Stimulated activated CD8-positive, alpha-beta memory T cell treated with anti-CD3 and anti-CD28 coated beads, Interleukin-2, amount 100 ng/mL, for 48 hours (primary cell): ENCODE data around the gene YIF1A.
"Not testable (repeated sequence)": the region's sequence is repeated elsewhere in the genome, so short reads cannot be mapped to it uniquely, and the experiment has no call there.

Experiments used
- DNase-seq, 2 donors: peaks; one replicate each; pipeline ENCODE4 v3.0.0-alpha.2; 2020; ENCODE audit warnings: low read depth in 2 of 2

YIF1A gene

DNA sequence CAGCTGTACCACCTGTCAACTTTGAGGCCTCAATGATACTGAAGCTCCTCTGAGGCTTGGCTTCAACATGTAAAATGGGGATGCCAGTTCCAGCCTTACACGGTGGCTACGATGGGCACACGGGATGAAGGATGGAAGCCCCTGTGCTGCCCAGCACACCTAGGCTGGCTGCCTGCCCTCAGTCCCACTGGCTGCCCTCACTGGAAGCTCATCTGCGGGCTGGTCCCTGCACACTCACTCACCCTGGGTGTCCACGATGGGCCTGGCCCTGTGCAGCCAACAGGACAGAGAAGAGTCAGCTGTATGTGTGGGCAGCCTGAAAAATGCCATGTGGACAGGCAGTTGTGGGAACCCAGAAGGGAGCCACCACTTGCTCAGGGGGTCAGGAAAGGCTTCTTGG is 2.2 kb downstream of the YIF1A start:
- no peak for DNase-seq

DNA sequence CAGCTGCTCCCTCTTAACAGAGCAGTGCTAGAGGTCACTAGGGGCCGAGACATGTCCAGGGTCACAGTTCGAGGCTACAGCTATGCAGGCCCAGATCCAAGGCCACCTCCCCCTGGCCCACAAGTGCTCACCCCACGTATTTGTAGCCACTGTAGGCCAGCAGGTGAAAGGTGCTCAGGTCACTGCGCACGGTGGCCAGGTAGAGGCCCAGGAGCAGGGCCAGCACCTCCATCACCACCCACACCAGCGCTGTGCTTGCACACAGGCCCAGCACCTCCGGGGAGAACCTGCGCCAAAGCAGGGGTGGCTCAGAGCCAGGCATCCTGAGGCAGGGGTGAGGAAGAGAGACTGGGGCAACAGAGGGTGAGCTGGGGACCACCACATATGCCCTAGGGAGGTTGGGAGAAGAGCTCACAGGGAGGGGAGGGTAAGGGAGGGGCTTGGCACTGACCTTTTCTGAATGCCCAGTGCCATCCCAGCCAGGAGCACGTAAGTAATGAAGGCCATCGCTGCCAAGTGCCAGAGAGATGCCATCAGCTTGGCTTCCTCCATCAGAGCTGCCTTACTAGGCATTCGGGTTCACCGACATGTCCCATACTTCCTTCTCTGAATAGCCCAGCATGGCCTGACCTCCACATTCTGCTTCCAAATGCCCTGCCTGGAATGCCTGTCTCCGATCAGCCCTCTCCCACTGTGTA is 3.5 kb downstream of the YIF1A start:
- DNase-seq, result no peak

DNA sequence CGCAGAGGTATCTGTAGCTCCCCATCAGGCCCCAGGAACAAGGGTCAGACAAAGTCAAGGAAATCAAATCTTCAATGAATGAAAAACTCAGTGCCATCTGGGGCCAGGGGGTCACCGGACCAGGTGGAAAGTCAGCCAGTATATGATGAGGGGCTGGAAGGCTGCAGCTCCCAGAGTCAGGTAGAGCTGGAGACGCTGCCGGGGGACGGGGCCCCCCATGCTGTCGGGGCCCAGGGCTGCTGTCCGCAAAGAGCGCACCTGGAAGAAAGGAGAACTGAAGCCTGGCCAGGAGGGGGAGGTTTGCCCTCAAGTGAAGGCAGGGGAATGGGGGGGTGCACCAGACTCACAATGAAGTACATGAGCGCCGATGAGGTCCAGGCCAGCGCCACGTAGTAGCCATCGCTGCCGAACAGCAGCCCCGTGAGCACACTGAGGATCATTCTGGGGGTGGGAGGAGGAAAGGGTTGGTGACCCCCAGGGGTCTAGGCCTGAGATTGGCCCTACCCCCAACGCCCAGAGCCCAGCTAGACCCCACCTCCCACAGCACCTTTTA is 4.3 kb downstream of the YIF1A start:
- no peak for DNase-seq

DNA sequence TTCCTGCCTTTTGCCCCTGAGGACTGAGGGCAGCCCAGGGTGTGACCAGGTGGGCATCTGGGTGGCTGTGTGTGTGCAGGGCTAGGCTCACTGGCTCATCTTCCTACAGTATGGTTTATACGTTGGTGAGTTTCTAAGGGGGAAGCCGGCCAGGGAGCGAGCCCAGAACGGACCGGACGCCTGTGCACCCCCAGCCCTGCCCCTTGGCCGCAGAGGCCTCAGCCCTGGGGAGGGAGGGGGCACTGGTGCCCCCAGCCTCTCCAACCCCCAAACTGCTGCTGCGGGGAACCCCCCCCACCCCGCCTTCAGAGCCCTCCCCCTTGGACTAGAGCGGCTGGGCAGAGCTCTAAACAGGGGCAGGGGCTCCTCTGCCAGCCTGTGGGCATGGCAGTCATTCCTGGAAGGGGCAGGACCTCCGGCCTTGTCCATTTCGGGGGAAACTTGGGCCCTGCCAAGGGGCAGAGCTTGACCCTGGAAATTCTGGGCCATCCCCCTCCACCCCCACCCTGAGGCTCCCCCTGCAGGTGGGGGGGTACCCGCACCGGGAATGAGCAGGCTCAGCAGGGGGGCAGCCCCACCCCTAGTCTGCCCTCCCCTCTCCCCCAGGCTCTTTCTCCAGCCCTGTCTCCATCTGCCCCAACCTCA is 5.4 kb downstream of the YIF1A start:
- DNase-seq, result no peak

DNA sequence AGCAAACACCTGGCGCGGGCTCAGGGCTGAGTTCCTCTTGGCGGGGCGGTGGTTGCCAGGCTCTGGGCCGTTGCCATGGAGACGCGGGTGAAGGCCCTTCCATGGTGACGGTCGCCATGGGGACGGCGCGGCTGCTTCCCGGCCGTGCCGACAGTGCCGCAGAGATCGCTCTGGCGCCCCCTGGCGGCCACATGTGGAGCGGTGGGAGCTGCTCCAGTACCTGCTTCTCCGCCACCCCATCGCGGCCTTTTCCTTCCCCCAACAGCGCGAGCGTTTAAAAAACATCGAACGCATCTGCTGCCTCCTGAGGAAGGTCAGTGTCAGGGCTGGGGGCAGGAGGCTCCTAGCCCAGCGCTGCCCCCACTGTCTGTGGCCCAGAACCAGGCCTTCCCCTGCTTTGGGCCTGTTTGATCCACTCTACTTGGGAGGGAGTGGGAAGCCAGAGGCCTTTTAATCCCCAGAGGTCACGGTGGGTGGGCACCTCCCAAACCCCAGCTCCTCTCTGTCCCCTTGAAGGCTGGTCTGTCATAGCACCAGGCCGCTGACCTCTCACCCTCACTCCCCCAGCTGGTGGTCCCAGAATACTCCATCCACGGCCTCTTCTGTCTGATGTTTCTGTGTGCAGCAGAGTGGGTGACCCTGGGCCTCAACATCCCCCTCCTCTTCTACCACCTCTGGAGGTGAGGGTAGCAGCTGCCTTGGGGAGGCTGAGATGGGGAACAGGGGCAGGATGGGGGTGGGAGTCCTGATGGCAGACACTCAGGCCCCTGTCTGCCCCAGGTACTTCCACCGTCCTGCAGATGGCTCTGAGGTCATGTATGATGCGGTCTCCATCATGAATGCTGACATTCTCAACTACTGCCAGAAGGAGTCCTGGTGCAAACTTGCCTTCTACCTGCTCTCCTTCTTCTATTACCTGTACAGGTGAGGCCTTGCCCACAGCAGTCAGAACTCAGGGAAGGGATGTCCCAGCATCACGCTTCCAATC is 6.2 kb downstream of the YIF1A start:
- peak; percentile 99 to 100 for DNase-seq

DNA sequence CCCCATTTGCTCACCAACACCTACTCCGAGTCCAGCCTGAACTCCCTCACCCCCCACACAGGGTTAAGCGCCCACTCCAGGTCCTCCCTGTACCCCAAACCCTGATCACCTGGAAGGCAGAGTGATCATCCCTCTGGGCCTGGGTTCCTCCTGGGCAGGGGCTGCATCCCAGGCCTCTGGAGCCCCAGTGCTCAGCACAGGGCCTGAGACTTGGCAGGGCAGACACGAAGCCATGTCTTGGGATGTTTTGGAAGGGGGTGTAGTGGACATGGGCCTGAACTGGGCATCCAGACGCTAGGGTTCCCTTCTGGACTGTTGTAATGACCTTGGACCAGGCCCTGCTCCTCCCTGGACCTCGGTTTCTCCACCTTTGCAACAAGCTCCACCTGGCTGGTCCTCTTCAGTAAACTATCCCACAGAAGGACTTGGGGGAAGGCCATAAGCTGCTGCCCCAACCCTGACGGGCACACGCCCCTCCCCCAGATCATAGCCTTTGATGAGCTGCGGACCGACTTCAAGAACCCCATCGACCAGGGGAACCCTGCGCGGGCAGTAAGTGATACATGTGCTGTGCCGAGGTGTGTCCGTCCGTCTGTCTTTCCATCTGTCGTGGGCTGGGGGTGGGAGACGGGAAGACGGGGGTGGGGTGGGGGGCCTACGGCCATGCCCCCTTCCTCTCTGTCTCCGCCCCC is 7.0 kb downstream of the YIF1A start:
- no peak for DNase-seq

DNA sequence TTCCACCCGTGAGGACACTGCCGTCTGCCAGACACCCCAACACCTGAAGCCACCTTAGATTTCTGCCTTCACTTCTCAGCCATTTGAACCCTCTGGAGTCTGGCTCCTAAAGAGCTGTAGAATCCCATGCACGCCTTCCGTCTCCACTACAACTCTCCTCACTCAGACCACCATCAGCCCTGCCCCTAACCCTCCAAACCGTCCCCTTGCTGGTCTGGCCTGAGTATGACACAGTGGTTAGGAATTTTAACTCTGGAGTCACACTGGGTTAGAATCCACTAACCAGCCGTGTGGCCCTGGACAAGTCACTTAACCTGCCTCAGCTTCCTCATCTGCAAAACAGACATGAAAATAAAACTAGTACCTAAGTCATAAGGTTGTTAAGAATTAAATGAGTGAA is 7.9 kb downstream of the YIF1A start:
- DNase-seq, result no peak

DNA sequence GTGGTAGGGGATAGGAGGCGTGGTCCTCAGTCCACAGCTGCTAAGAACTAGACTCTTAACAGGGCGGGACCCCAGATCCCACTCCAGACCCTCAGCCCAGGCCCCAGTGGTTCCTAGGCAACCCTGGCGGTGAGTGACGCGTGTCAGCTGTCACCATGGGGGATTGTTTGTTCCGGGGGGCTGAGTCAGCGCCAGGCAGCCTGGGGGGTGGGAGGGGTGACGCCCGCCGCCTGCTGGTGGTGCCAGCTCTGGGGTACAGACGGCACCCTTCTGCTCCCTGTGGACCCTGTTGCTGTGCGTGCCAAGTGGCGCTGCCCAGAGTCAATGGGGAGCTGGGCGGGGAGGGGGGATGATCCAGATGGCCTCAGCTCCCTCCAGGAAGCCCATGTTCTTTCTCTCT is 8.5 kb downstream of the YIF1A start:
- DNase-seq, result no peak

DNA sequence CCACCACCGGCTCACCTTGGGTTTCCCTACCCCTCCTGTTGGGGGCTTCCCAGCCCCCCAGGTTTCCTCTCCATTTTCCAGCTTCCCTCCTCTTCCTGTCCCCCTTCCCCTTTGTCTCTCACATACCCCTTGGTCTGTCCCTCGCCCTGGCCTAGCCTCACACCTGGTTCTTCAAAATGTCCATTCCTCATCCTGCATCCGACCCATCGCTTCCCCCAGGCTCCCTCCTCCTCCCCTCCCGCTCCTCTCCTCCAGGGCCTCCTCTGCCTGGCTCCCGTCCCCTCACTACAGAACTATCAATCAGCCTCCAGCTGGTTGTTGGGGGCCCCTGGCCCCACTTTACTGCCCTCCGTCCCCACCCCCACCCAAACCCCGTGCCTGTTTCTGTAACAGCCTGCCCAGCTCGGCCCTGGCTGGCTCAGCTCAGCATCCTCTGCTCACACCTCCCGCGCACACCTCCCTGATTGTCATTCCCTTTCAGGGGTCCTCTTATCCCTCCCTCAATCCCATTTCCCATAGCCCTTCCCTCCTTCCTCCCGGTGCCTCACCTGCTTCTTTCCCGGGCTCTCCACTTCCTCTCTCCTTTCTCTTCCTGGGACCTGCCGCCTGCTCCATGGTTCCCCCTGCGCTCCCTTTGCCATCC is 9.7 kb downstream of the YIF1A start:
- no peak for DNase-seq

DNA sequence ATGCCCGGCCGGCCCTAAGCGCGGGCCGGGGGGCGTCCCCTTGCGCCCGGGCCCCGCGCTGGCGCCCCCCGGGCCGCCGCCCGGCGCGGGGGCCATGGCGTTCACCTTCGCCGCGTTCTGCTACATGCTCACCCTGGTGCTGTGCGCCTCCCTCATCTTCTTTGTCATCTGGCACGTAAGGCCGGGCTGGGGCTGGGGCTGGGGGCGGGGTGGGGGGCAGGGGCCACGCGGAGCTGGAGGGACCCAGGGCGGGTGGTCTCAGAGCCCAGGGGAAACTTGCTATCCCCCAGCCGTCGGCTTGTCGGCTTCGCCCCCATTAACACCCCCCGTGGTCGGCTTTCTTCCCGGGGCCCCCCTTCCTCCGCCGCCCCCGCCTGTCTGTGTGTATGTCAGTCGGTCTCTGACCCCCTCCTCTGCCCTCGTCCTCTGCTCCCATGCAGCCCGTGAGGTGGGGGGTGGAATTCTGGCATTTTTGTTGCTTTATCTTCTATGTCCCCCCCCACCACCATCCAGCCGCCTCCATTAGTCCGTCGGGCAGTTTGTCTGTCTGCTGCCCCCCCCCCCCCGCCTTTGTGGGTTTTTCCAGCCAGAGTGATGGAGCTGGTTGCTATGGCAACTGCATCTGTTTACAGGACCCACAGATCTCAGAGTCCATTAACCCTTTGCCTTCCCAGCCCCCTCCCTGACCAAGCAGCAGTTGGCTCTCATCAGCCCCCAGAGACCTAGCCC is 10.4 kb downstream of the YIF1A start:
- DNase-seq, result no peak

DNA sequence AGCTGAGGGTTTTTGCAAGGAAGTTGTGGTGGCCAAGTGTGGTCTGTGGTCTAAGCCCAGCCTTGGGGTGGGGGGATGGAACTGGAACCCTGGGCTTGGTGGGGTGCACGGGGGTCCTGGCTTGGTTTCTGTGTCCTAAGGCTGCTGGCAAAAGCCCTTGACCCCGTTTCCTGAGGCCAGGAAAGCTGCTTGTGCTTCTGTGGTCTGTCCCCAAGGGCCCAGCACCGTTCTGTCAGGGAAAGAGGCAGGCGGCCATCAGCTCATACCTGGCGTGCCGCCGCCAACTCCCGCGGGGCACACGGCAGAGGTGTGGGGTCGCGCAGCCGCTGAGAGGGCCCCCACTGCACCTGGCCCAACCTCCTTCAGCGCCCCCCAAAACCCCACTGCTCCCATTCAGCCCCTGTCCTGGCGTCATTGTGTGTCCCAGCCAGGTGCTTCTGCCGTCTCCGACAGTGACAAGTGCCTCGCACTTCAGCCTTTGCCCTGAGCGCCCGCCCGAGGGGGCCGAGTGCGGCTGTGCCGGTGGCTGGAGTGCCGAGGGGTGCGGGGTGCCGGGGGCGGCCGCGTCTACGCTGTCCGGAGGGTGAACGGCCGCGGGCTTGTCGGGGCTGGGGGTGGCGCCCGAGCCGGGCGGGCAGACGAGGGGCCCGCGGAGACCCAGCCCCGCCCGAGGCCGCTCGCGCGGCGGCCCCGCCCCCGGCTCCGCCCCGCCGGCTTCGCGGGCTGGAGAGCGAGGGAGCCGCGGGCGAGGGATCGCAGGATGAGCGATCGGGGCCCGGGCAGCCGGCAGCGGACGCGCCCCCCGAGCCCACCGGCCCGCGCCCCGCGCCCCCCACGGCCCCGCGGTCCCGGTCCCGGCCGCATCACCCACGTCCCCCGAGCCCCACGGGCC is 11.2 kb downstream of the YIF1A start, which contains the start of gene CNIH2:
CNIH2 (plus strand) TSS at position 705 of the 892 bp plus-strand sequence. CDS start 282 bp downstream, outside the sequence.
- DNase-seq, result no peak

DNA sequence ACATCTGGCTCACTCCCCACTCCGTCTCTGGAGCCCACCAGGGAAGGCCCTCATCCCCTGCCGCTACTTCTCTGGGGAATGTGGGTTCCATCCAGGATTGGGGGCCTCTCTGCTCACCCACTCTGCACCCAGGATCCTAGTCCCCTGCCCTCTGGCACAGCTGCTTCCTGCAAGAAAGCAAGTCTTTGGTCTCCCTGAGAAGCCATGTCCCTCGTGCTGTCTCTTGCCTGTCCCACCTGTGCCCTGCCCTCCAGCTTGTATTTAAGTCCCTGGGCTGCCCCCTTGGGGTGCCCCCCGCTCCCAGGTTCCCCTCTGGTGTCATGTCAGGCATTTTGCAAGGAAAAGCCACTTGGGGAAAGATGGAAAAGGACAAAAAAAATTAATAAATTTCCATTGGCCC is 11.9 kb downstream of the YIF1A start:
- not testable (repeated sequence) for DNase-seq

DNA sequence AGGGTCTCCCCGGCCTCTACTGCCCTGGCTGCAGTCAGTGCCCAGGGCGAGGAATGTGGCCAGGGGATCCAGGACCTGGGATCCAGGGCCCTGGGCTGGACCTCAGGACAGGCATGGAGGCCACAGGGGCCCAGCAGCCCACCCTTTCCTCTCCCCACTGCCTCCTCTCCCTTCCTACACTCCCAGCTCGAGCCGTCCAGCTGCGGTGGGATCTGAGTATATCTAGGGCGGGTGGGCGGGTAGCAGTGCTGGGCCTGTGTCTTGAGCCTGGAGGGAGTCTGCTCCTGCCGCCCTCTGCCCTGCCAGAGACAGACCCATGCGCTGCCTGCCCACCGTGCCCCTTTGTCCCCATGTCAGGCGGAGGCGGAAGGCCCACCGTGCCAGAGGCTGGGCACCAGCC is 12.3 kb downstream of the YIF1A start:
- DNase-seq, result not testable (repeated sequence)

DNA sequence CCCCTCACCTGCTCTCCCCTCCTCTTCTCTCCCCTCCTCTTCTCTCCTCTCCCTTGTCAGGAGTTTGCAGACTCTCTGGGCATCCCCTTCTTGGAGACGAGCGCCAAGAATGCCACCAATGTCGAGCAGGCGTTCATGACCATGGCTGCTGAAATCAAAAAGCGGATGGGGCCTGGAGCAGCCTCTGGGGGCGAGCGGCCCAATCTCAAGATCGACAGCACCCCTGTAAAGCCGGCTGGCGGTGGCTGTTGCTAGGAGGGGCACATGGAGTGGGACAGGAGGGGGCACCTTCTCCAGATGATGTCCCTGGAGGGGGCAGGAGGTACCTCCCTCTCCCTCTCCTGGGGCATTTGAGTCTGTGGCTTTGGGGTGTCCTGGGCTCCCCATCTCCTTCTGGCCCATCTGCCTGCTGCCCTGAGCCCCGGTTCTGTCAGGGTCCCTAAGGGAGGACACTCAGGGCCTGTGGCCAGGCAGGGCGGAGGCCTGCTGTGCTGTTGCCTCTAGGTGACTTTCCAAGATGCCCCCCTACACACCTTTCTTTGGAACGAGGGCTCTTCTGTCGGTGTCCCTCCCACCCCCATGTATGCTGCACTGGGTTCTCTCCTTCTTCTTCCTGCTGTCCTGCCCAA is 12.8 kb downstream of the YIF1A start:
- no peak for DNase-seq

DNA sequence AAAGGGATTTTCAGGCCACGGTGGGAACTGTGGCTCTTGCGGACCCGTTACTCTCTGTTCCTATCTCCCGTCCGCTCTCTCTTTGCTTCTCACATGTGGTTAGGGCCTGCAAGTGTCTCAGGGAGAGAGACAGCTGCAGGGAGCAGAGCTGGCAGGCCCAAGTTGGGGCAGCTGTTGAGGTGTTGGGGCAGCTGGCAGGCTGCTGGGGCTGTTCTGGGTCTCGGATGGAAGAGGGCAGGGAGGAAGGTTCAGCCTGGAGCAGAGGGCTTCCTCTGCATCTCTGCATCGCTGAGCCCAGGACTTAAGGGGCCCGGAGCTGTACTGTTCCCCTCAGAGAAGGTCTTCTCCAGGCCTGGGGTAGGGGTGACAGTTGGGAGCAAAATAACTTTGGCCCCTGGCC is 13.5 kb downstream of the YIF1A start:
- DNase-seq, result no peak

DNA sequence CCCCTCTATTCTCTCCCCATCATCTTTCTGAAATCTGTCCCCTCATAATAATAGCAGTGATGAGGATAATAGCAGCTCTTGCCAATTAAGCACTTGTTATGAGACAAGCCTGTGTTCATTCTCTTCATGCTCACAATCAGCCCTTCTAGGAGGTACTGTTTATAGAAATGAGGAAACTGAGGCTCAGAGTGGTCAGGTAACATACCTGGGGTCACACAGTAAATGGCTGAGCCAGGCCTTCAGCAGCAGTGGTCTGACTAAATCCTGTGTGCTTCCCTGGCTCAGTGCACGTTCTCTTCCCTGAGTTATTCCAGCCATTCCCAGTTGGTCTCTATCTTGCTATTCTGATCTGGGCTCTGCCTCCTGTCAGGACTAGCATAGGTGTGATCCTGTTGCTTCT is 14.7 kb downstream of the YIF1A start:
- DNase-seq, result no peak

DNA sequence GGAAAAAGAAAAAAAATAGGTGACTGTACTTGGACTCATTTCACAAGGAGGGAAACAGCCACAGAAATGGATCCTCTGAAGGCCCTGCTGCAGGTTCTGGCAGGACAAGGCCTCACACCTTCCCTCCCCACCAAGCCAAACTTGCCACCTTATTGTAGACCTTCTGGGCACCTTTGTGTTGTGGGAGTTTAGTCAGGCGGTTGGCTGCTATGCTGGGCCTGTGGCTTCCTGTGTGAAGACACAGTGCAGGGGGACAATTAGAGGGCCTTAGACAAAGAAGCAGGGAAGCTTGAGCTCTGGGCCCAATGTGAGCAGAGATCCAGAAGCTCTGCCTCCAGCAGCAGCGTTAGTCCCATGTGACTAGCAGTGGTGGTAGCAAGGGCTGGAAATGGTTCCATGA is 16.3 kb downstream of the YIF1A start:
- DNase-seq, result no peak

DNA sequence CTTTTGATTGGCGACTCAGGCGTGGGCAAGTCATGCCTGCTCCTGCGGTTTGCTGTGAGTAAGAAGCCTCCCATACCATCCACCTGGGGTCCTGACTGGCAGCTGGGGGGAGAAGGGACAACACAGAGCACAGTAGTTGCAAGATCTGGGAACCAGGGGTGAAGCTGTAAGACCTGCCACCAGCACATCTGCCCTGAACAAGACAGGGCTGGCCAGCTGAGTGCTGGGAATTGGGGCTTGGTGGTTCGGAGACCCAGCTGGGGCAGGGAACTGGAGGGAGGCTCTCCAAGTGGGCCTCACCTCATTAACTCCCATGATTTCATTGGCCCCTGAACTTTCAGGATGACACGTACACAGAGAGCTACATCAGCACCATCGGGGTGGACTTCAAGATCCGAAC is 17.1 kb downstream of the YIF1A start:
- no peak for DNase-seq
